CD4-positive, CD25-positive, alpha-beta regulatory T cell (primary cell): ENCODE results near the gene MARCHF10. TPM values are rescaled to one million over a fixed set of nuclear protein-coding genes. Genes with fewer than 3 reads are reported as not detected.

Experiments used
- ATAC-seq, 2 donors: fragments of 150-1000 bp; cut with Tn5 transposase; one replicate each; pipeline ENCODE4 v1.10.0; 2021; ENCODE audit warnings: low read depth in 2 of 2, moderate number of reproducible peaks in 2 of 2, moderate library complexity in 1 of 2
- DNase-seq, 3 donors: peaks; one replicate each; pipeline versions ENCODE4 v3.0.0 to v3.0.0-alpha.2; 2012 to 2022; ENCODE audit warnings: mixed read lengths in 1 of 3
- H3K27ac ChIP-seq: one replicate; pipeline ENCODE4 v1.7.0; 2013; ENCODE audit warnings: mild to moderate bottlenecking, low read length; ENCODE audit not compliant: insufficient read depth, poor library complexity, severe bottlenecking
- H3K27me3 ChIP-seq: one replicate; pipeline ENCODE4 v1.7.0; 2013; ENCODE audit warnings: low read length; ENCODE audit not compliant: control insufficient read depth, insufficient read depth
- H3K36me3 ChIP-seq: one replicate; pipeline ENCODE4 v1.7.0; 2013; ENCODE audit warnings: mild to moderate bottlenecking, low read length, moderate library complexity; ENCODE audit not compliant: control insufficient read depth, insufficient read depth
- H3K4me1 ChIP-seq: 2 replicates; pipeline ENCODE4 v1.7.0; 2013; ENCODE audit warnings: mild to moderate bottlenecking, low read length; ENCODE audit not compliant: insufficient read depth, control insufficient read depth, poor library complexity, severe bottlenecking
- H3K4me3 ChIP-seq: one replicate; pipeline ENCODE4 v1.7.0; 2013; ENCODE audit warnings: low read depth, mild to moderate bottlenecking, low read length, moderate library complexity
- H3K9me3 ChIP-seq, 2 experiments: 1 replicate in 1 of 2; 2 replicates in 1 of 2; pipeline ENCODE4 v1.7.0; 2013; ENCODE audit warnings: low read length in 2 of 2, mild to moderate bottlenecking in 1 of 2, moderate library complexity in 1 of 2; ENCODE audit not compliant: control insufficient read depth in 2 of 2
- H3K27ac Mint-ChIP-seq, 3 donors: one replicate each; pipeline ENCODE4 v1.8.0; 2020 to 2022; ENCODE audit warnings: mild to moderate bottlenecking in 3 of 3, mixed read lengths in 3 of 3, moderate library complexity in 2 of 3
- H3K27me3 Mint-ChIP-seq: one replicate; pipeline ENCODE4 v1.8.0; 2022; ENCODE audit warnings: mild to moderate bottlenecking, mixed read lengths
- H3K36me3 Mint-ChIP-seq: one replicate; pipeline ENCODE4 v1.8.0; 2020; ENCODE audit warnings: mixed read lengths
- H3K4me1 Mint-ChIP-seq, 4 donors: one replicate each; pipeline ENCODE4 v1.8.0; 2020 to 2022; ENCODE audit warnings: mixed read lengths in 4 of 4, mild to moderate bottlenecking in 1 of 4
- H3K4me3 Mint-ChIP-seq, 4 donors: one replicate each; pipeline ENCODE4 v1.8.0; 2020 to 2022; ENCODE audit warnings: mild to moderate bottlenecking in 4 of 4, mixed read lengths in 4 of 4, moderate library complexity in 3 of 4
- H3K9me3 Mint-ChIP-seq, 7 donors: one replicate each; pipeline ENCODE4 v1.8.0; 2020 to 2022; ENCODE audit warnings: mixed read lengths in 7 of 7, mild to moderate bottlenecking in 3 of 7, moderate library complexity in 2 of 7
- polyA plus RNA-seq, 4 donors: library from polyadenylated mRNA; unstranded; fragments of 300-500 nt; fragmentation: Illumina TruSeq; gene quantifications; one replicate each; pipeline ENCODE4 v1.2.3, GENCODE V29; 2021
- total RNA-seq: library from RNA; stranded (reverse); gene quantifications from one replicate; pipeline ENCODE4 v1.2.3, GENCODE V29; 2022

The MARCHF10 gene
- total and polyA plus RNA-seq, 5 donors from 2014 or later: 0.12 to 0.48 (median 0.18) TPM; not detected in 2

DNA sequence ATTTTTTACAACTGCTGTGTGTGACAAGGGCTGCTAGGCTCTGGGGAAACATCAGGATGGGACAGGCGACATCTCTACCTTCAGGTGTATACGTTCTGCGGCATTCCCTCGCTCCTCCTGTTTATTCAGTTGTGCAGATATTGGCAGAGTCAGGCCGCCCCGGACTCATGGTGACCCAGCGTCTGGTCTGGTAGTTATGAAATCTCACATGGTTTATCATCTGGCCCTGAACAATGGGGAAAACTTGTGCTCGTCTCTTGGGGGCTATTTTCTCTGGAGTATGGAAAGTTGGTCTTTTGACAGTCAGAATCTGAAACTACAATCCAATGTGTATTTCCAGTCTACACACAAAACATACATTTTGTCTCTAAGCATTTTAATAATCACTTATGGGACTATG is 3.3 kb downstream of the MARCHF10 start:
- Histone ChIP-seq H3K4me3 (no peak overlapping the region), H3K27me3 (peaks cover 8% of the 10 kb centered on the region), H3K4me1 (no peaks in the 10 kb centered on the region), H3K36me3 (no peaks in the 10 kb centered on the region), H3K9me3 (no peaks in the 10 kb centered on the region), H3K27ac (no peak overlapping the region)
- H3K27me3 Mint-ChIP-seq: peaks cover 42% of the 10 kb centered on the region
- H3K4me3 Mint-ChIP-seq: no peak overlapping the region
- no peak for ATAC-seq
- H3K36me3 Mint-ChIP-seq: no peaks in the 10 kb centered on the region
- H3K4me1 Mint-ChIP-seq: peaks cover 0 to 6% (median 3%) of the 10 kb centered on the region in 4 donors
- peaks cover 0 to 3% (median 0%) of the 10 kb centered on the region in 7 donors for H3K9me3 Mint-ChIP-seq
- no peak overlapping the region for H3K27ac Mint-ChIP-seq
- no peak for DNase-seq

DNA sequence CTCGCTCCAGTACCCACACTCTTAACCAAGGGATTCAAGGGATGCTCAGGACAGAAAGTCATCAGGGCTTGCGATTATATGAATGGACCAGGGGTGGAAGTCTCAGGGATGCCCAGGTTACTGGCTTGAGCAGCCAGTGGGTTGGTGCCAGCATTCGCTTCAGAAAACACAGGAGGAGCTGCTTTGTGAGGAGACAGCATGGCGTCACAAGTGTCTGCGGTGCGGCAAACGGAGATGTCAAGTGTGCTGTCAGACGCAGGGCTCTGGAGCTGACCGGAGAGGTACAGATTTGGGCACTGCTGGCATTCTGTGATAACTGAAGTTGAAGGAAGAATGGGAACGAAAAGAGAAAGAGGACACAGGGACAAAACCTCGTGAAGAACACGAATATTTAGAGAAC is 4.1 kb downstream of the MARCHF10 start:
- H3K27ac ChIP-seq: no peak overlapping the region
- DNase-seq (no peak), ATAC-seq (no peak)
- no peaks in the 10 kb centered on the region for H3K36me3 ChIP-seq
- H3K27ac Mint-ChIP-seq: no peak overlapping the region
- H3K9me3 Mint-ChIP-seq: peaks cover 0 to 5% (median 0%) of the 10 kb centered on the region in 7 donors
- H3K4me1 ChIP-seq: no peaks in the 10 kb centered on the region
- H3K4me3 ChIP-seq: no peak overlapping the region
- peaks cover 34% of the 10 kb centered on the region for H3K27me3 Mint-ChIP-seq
- H3K36me3 Mint-ChIP-seq: no peaks in the 10 kb centered on the region
- H3K9me3 ChIP-seq: no peaks in the 10 kb centered on the region
- peaks cover 8% of the 10 kb centered on the region for H3K27me3 ChIP-seq
- no peak overlapping the region for H3K4me3 Mint-ChIP-seq
- peaks cover 0 to 6% (median 3%) of the 10 kb centered on the region in 4 donors for H3K4me1 Mint-ChIP-seq

DNA sequence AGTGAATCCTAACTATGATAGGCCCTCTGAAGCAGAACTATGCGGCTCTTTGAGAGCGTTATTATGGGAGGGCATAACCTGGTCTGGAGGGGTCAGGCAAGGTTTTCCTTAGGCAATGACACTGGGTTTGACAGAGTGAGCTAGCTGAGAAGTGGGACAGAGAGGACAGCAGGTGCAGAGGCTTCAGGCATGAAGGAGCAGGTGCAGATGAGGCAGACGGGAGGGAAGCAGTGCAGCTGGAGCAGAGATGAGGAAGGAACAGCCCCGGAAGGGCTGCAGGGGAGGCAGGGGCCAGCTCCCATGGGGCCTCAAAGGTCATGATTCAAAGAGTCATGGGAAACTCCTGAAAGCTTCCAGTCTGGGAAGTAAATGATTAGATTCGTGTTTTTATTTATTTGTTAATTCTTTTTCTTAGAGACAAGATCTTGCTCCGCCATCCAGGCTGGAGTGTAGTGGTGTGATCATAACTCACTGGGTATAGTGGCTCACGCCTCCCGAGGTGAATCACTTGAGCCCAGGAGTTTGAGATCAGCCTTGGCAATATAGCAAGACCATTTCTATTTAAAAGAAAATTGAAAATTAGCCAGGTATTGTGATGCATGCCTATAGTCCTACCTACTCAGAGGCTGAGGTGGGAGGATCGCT is 5.4 kb downstream of the MARCHF10 start:
- peaks cover 0 to 6% (median 2%) of the 10 kb centered on the region in 4 donors for H3K4me1 Mint-ChIP-seq
- peaks cover 0 to 7% (median 0%) of the 10 kb centered on the region in 7 donors for H3K9me3 Mint-ChIP-seq
- Histone ChIP-seq H3K4me3 (no peak overlapping the region), H3K9me3 (no peaks in the 10 kb centered on the region), H3K36me3 (no peaks in the 10 kb centered on the region), H3K4me1 (no peaks in the 10 kb centered on the region), H3K27me3 (peaks cover 6% of the 10 kb centered on the region), H3K27ac (no peak overlapping the region)
- DNase-seq (no peak), ATAC-seq (no peak)
- H3K4me3 Mint-ChIP-seq: no peak overlapping the region
- no peak overlapping the region for H3K27ac Mint-ChIP-seq
- H3K36me3 Mint-ChIP-seq: no peaks in the 10 kb centered on the region
- H3K27me3 Mint-ChIP-seq: peaks cover 40% of the 10 kb centered on the region

- Histone ChIP-seq H3K4me1 (no peaks in the 10 kb centered on the region), H3K27me3 (peaks cover 3% of the 10 kb centered on the region), H3K9me3 (no peaks in the 10 kb centered on the region), H3K4me3 (no peak overlapping the region), H3K36me3 (no peaks in the 10 kb centered on the region), H3K27ac (no peak overlapping the region)
- Mint-ChIP-seq H3K27ac (no peak overlapping the region), H3K36me3 (no peaks in the 10 kb centered on the region), H3K9me3 (peaks cover 0 to 7% (median 0%) of the 10 kb centered on the region in 7 donors), H3K27me3 (peaks cover 32% of the 10 kb centered on the region), H3K4me3 (no peak overlapping the region), H3K4me1 (no peaks in the 10 kb centered on the region)
- DNase-seq (no peak), ATAC-seq (no peak)
Measured at GRCh38 chr17:62801553-62802114, 6.5 kb downstream of the MARCHF10 start.

DNA sequence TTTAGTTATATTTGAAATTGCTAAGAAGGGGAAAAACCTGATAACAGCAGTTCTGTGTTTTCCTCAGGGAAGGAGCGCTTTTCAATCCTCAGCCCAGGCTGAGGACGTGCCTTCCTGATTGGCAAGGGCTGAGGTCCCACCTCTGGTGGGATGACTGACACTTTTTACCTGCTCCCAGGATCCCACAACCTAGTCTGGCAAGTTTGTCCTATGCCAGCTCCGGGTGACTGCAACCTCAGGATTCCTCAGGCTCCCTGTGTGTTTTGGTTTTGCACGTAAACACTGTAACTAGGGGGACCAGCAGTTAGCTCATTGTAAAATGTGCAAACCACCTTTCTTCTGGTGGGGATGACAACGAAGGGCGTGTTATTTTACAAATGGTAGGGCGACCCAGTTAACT is 7.5 kb downstream of the MARCHF10 start:
- no peak for ATAC-seq
- H3K4me3 Mint-ChIP-seq: no peak overlapping the region
- no peaks in the 10 kb centered on the region for H3K27me3 ChIP-seq
- DNase-seq: no peak
- no peaks in the 10 kb centered on the region for H3K36me3 Mint-ChIP-seq
- no peaks in the 10 kb centered on the region for H3K9me3 ChIP-seq
- H3K4me1 ChIP-seq: no peaks in the 10 kb centered on the region
- no peak overlapping the region for H3K4me3 ChIP-seq
- H3K27ac ChIP-seq: no peak overlapping the region
- H3K4me1 Mint-ChIP-seq: peaks cover 0 to 5% (median under 1%) of the 10 kb centered on the region in 4 donors
- no peak overlapping the region for H3K27ac Mint-ChIP-seq
- no peaks in the 10 kb centered on the region for H3K36me3 ChIP-seq
- H3K9me3 Mint-ChIP-seq: peaks cover 0 to 7% (median 0%) of the 10 kb centered on the region in 7 donors
- H3K27me3 Mint-ChIP-seq: peaks cover 25% of the 10 kb centered on the region

DNA sequence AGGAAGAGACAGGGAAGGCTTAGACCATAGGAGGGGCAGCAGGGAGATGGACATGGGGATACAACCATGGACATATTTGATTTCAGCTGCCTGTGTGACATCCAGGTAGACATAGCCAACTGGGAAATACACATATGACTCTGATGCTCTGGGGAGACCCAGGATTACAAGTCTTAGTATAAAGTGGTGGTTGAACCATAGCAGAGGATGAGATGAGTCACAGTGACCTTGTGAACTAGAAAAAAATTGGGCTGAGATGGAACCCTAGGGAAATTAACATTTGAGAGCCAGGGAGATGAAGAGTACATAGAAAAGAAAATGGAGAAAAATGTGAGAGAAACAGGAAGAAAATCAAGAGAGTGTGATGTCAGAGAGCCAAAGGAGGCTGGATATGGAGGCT is 10.2 kb downstream of the MARCHF10 start:
- H3K4me1 ChIP-seq: no peaks in the 10 kb centered on the region
- peaks cover 2% of the 10 kb centered on the region for H3K27me3 ChIP-seq
- no peaks in the 10 kb centered on the region for H3K36me3 ChIP-seq
- Mint-ChIP-seq H3K4me1 (peaks cover 0 to 16% (median 11%) of the 10 kb centered on the region in 4 donors), H3K36me3 (no peaks in the 10 kb centered on the region), H3K9me3 (peaks cover 0 to 7% (median 0%) of the 10 kb centered on the region in 7 donors), H3K27me3 (peaks cover 27% of the 10 kb centered on the region), H3K4me3 (no peak overlapping the region), H3K27ac (no peak overlapping the region)
- H3K4me3 ChIP-seq: no peak overlapping the region
- no peak overlapping the region for H3K27ac ChIP-seq
- ATAC-seq (no peak), DNase-seq (no peak)
- H3K9me3 ChIP-seq: no peaks in the 10 kb centered on the region

DNA sequence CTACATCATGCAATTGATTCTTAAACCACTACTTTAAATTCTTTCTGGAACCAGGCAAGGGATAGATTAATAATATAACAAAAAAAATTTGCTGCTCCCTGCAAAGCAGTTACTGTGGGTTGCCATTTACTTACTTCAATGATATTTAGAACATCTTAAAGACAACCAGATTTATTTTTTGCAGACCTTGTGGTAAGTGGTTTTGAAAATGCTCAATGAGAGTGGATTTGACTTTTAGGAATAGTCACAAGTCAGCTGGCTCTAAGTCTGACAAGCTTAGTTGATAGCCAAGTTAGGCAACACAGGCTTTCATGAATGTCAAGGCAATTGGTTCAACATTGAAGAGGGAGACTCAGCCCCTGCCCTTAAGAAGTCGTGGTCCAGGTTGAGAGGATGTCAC is 11.8 kb downstream of the MARCHF10 start:
- H3K36me3 Mint-ChIP-seq: no peaks in the 10 kb centered on the region
- DNase-seq: no peak
- H3K4me3 Mint-ChIP-seq: peak overlapping the region in 1 of 4 donors; percentile 21
- no peaks in the 10 kb centered on the region for H3K36me3 ChIP-seq
- H3K9me3 Mint-ChIP-seq: peaks cover 0 to 7% (median 0%) of the 10 kb centered on the region in 7 donors
- H3K27ac ChIP-seq: no peak overlapping the region
- no peak overlapping the region for H3K27ac Mint-ChIP-seq
- H3K4me1 Mint-ChIP-seq: peaks cover 0 to 16% (median 11%) of the 10 kb centered on the region in 4 donors
- no peaks in the 10 kb centered on the region for H3K9me3 ChIP-seq
- peaks cover 2% of the 10 kb centered on the region for H3K27me3 ChIP-seq
- no peak overlapping the region for H3K4me3 ChIP-seq
- no peaks in the 10 kb centered on the region for H3K4me1 ChIP-seq
- ATAC-seq: no peak
- peaks cover 23% of the 10 kb centered on the region for H3K27me3 Mint-ChIP-seq

DNA sequence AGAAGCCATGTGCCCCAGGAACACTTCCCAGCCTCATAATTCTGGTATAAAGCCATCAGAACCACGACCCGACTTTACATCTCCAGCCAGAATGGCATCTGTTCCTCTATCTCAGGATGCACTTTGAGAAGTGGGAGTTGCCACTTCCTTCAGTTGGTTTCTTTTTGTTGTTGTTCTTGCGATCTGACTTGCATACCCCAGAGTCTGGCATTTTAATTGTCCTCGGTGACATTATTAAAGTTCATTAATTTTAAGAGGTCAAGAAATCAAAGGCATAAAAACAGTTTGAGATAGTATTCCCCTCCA is 13.5 kb downstream of the MARCHF10 start:
- H3K27me3 Mint-ChIP-seq: peaks cover 19% of the 10 kb centered on the region
- peak overlapping the region; percentile 70 for H3K4me3 ChIP-seq
- H3K36me3 Mint-ChIP-seq: no peaks in the 10 kb centered on the region
- peaks cover 2% of the 10 kb centered on the region for H3K27me3 ChIP-seq
- no peaks in the 10 kb centered on the region for H3K36me3 ChIP-seq
- no peaks in the 10 kb centered on the region for H3K4me1 ChIP-seq
- peaks cover 0 to 7% (median 0%) of the 10 kb centered on the region in 7 donors for H3K9me3 Mint-ChIP-seq
- H3K27ac ChIP-seq: no peak overlapping the region
- ATAC-seq (no peak), DNase-seq (no peak)
- H3K9me3 ChIP-seq: no peaks in the 10 kb centered on the region
- H3K4me3 Mint-ChIP-seq: peak overlapping the region; percentile 43 to 80 (median 57)
- no peak overlapping the region for H3K27ac Mint-ChIP-seq
- peaks cover 0 to 16% (median 11%) of the 10 kb centered on the region in 4 donors for H3K4me1 Mint-ChIP-seq
